ENCODE measurements around the gene GAA. TPM values are rescaled to one million over a fixed set of nuclear protein-coding genes. Genes with fewer than 3 reads are reported as not detected.

The GAA gene
- total RNA-seq, 1 donor from 2014 or later = 13.1 TPM

DNA sequence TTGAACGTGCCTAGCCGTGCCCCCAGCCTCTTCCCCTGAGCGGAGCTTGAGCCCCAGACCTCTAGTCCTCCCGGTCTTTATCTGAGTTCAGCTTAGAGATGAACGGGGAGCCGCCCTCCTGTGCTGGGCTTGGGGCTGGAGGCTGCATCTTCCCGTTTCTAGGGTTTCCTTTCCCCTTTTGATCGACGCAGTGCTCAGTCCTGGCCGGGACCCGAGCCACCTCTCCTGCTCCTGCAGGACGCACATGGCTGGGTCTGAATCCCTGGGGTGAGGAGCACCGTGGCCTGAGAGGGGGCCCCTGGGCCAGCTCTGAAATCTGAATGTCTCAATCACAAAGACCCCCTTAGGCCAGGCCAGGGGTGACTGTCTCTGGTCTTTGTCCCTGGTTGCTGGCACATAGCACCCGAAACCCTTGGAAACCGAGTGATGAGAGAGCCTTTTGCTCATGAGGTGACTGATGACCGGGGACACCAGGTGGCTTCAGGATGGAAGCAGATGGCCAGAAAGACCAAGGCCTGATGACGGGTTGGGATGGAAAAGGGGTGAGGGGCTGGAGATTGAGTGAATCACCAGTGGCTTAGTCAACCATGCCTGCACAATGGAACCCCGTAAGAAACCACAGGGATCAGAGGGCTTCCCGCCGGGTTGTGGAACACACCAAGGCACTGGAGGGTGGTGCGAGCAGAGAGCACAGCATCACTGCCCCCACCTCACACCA, 724 bp downstream of the GAA start:
- peak overlapping the region; percentile 92 for H3K4me3 Mint-ChIP-seq
- no peaks in the 10 kb centered on the region for H3K9me3 Mint-ChIP-seq
- intact Hi-C loops (cut with micrococcal nuclease) = loop anchor here (1.0 to 5.0 kb wide), 4 partner anchors 45 to 165 kb away; partner anchors contain the start of genes CCDC40 and EIF4A3
- peaks cover 4% of the 10 kb centered on the region for H3K27me3 Mint-ChIP-seq (ENCODE audit: insufficient read depth)
- DNase-seq (ENCODE audit: low spot score) = no peak
- no peaks in the 10 kb centered on the region for H3K36me3 Mint-ChIP-seq (ENCODE audit: low read depth)
- H3K4me1 Mint-ChIP-seq (ENCODE audit: low read depth) = peaks cover 26% of the 10 kb centered on the region
- H3K27ac Mint-ChIP-seq = peak overlapping the region; percentile 82

DNA sequence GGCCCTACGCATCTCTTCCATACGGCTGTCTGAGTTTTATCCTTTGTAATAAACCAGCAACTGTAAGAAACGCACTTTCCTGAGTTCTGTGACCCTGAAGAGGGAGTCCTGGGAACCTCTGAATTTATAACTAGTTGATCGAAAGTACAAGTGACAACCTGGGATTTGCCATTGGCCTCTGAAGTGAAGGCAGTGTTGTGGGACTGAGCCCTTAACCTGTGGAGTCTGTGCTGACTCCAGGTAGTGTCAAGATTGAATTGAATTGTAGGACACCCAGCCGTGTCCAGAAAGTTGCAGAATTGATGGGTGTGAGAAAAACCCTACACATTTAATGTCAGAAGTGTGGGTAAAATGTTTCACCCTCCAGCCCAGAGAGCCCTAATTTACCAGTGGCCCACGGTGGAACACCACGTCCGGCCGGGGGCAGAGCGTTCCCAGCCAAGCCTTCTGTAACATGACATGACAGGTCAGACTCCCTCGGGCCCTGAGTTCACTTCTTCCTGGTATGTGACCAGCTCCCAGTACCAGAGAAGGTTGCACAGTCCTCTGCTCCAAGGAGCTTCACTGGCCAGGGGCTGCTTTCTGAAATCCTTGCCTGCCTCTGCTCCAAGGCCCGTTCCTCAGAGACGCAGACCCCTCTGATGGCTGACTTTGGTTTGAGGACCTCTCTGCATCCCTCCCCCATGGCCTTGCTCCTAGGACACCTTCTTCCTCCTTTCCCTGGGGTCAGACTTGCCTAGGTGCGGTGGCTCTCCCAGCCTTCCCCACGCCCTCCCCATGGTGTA, 1.5 kb downstream of the GAA start:
- Mint-ChIP-seq H3K4me3 (peak overlapping the region; percentile 92), H3K36me3 (ENCODE audit: low read depth) (no peaks in the 10 kb centered on the region), H3K4me1 (ENCODE audit: low read depth) (peaks cover 26% of the 10 kb centered on the region), H3K27me3 (ENCODE audit: insufficient read depth) (peaks cover 4% of the 10 kb centered on the region), H3K9me3 (no peaks in the 10 kb centered on the region), H3K27ac (no peak overlapping the region)
- no peak for DNase-seq (ENCODE audit: low spot score)
- intact Hi-C loops (cut with micrococcal nuclease) = loop anchor here (5.0 kb wide), 1 partner anchor 164 kb away; no protein-coding TSS in a partner anchor

DNA sequence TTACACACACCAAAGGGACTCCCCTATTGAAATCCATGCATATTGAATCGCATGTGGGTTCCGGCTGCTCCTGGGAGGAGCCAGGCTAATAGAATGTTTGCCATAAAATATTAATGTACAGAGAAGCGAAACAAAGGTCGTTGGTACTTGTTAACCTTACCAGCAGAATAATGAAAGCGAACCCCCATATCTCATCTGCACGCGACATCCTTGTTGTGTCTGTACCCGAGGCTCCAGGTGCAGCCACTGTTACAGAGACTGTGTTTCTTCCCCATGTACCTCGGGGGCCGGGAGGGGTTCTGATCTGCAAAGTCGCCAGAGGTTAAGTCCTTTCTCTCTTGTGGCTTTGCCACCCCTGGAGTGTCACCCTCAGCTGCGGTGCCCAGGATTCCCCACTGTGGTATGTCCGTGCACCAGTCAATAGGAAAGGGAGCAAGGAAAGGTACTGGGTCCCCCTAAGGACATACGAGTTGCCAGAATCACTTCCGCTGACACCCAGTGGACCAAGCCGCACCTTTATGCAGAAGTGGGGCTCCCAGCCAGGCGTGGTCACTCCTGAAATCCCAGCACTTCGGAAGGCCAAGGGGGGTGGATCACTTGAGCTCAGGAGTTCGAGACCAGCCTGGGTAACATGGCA, 2.2 kb downstream of the GAA start:
- peak overlapping the region; percentile 92 for H3K4me3 Mint-ChIP-seq
- H3K27me3 Mint-ChIP-seq (ENCODE audit: insufficient read depth) = peaks cover 4% of the 10 kb centered on the region
- DNase-seq (ENCODE audit: low spot score) = no peak
- H3K36me3 Mint-ChIP-seq (ENCODE audit: low read depth) = no peaks in the 10 kb centered on the region
- no peaks in the 10 kb centered on the region for H3K9me3 Mint-ChIP-seq
- no peak overlapping the region for H3K27ac Mint-ChIP-seq
- H3K4me1 Mint-ChIP-seq (ENCODE audit: low read depth) = peaks cover 26% of the 10 kb centered on the region
- intact Hi-C loops (cut with micrococcal nuclease) = loop anchor here (5.0 kb wide), 1 partner anchor 164 kb away; no protein-coding TSS in a partner anchor

DNA sequence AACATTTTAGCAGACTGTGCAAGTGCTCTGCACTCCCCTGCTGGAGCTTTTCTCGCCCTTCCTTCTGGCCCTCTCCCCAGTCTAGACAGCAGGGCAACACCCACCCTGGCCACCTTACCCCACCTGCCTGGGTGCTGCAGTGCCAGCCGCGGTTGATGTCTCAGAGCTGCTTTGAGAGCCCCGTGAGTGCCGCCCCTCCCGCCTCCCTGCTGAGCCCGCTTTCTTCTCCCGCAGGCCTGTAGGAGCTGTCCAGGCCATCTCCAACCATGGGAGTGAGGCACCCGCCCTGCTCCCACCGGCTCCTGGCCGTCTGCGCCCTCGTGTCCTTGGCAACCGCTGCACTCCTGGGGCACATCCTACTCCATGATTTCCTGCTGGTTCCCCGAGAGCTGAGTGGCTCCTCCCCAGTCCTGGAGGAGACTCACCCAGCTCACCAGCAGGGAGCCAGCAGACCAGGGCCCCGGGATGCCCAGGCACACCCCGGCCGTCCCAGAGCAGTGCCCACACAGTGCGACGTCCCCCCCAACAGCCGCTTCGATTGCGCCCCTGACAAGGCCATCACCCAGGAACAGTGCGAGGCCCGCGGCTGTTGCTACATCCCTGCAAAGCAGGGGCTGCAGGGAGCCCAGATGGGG, 3.1 kb downstream of the GAA start:
- Mint-ChIP-seq H3K27ac (no peak overlapping the region), H3K27me3 (ENCODE audit: insufficient read depth) (peaks cover 2% of the 10 kb centered on the region), H3K4me1 (ENCODE audit: low read depth) (peaks cover 26% of the 10 kb centered on the region), H3K36me3 (ENCODE audit: low read depth) (no peaks in the 10 kb centered on the region), H3K9me3 (no peaks in the 10 kb centered on the region), H3K4me3 (no peak overlapping the region)
- intact Hi-C loops (cut with micrococcal nuclease) = loop anchor here (5.0 kb wide), 1 partner anchor 163 kb away; no protein-coding TSS in a partner anchor
- DNase-seq (ENCODE audit: low spot score) = no peak

DNA sequence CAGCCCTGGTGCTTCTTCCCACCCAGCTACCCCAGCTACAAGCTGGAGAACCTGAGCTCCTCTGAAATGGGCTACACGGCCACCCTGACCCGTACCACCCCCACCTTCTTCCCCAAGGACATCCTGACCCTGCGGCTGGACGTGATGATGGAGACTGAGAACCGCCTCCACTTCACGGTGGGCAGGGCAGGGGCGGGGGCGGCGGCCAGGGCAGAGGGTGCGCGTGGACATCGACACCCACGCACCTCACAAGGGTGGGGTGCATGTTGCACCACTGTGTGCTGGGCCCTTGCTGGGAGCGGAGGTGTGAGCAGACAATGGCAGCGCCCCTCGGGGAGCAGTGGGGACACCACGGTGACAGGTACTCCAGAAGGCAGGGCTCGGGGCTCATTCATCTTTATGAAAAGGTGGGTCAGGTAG, 3.6 kb downstream of the GAA start:
- H3K27ac Mint-ChIP-seq = no peak overlapping the region
- H3K4me1 Mint-ChIP-seq (ENCODE audit: low read depth) = peaks cover 20% of the 10 kb centered on the region
- no peak for DNase-seq (ENCODE audit: low spot score)
- H3K4me3 Mint-ChIP-seq = no peak overlapping the region
- peaks cover 2% of the 10 kb centered on the region for H3K27me3 Mint-ChIP-seq (ENCODE audit: insufficient read depth)
- intact Hi-C loops (cut with micrococcal nuclease) = loop anchor here (5.0 kb wide), 1 partner anchor 162 kb away; no protein-coding TSS in a partner anchor
- H3K36me3 Mint-ChIP-seq (ENCODE audit: low read depth) = no peaks in the 10 kb centered on the region
- H3K9me3 Mint-ChIP-seq = no peaks in the 10 kb centered on the region

DNA sequence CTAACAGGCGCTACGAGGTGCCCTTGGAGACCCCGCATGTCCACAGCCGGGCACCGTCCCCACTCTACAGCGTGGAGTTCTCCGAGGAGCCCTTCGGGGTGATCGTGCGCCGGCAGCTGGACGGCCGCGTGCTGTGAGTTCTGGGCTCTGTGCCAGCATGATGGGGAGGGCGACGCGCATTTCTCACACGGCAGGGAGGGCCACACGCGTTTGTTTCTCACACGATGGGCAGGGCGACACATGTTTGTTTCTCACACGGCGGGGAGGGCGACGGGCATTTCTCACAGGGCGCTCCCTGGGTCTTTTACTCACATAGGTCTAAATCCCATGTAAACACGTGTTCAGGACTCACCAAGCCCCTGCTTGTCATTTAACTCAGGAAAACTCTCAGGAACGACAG, 4.4 kb downstream of the GAA start:
- no peak overlapping the region for H3K4me3 Mint-ChIP-seq
- no peak for DNase-seq (ENCODE audit: low spot score)
- H3K4me1 Mint-ChIP-seq (ENCODE audit: low read depth) = peaks cover 12% of the 10 kb centered on the region

DNA sequence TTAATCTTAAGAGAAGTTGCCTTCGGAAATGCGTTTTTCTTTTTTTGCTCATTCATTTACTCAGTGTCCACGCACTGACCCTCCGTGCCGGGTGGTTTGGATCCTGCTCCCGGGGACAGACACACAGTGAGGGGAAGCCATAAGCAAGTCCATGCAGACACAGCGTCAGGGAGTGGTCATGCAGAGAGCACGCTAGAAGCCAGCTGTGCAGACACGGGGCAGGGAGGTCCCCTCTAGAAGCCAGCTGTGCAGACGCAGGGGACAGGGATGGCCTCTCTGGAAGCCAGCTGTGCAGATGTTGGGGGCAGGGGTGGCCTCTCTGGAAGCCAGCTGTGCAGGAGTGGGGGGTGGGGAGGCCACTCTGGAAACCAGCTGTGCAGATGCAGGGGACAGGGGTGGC, 4.8 kb downstream of the GAA start:
- intact Hi-C loops (cut with micrococcal nuclease) = no loop called here
- no peaks in the 10 kb centered on the region for H3K36me3 Mint-ChIP-seq (ENCODE audit: low read depth)
- H3K9me3 Mint-ChIP-seq = no peaks in the 10 kb centered on the region
- H3K4me1 Mint-ChIP-seq (ENCODE audit: low read depth) = peaks cover 9% of the 10 kb centered on the region
- no peak overlapping the region for H3K4me3 Mint-ChIP-seq
- peaks cover 2% of the 10 kb centered on the region for H3K27me3 Mint-ChIP-seq (ENCODE audit: insufficient read depth)
- DNase-seq (ENCODE audit: low spot score) = no peak
- H3K27ac Mint-ChIP-seq = no peak overlapping the region

More for the DNA sequence above, 4.4 kb downstream of the GAA start:
- intact Hi-C loops (cut with micrococcal nuclease) = no loop called here
- H3K9me3 Mint-ChIP-seq = no peaks in the 10 kb centered on the region
- peaks cover 2% of the 10 kb centered on the region for H3K27me3 Mint-ChIP-seq (ENCODE audit: insufficient read depth)
- no peaks in the 10 kb centered on the region for H3K36me3 Mint-ChIP-seq (ENCODE audit: low read depth)
- H3K27ac Mint-ChIP-seq = no peak overlapping the region

DNA sequence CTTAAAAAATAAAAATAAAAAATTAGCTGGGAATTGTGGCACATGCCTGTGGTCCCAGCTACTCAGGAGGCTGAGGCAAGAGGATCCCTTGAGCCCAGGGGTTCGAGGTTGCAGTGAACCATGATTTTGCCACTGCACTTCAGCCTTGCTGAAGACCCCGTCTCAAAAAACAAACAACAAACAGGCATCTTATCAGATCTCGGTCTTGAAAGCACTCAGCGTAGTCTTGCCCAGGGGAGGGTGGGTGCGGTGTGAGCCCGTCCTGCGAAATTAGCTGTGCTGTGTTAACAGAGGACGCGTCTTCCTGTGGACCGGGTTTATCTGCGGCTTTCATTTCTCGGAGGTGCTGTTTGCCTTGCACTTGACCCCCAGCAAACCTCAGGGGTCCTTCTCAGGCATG, 5.4 kb downstream of the GAA start:
- H3K9me3 Mint-ChIP-seq = no peaks in the 10 kb centered on the region
- intact Hi-C loops (cut with micrococcal nuclease) = no loop called here
- no peak overlapping the region for H3K4me3 Mint-ChIP-seq
- peaks cover 2% of the 10 kb centered on the region for H3K27me3 Mint-ChIP-seq (ENCODE audit: insufficient read depth)
- H3K36me3 Mint-ChIP-seq (ENCODE audit: low read depth) = no peaks in the 10 kb centered on the region
- H3K4me1 Mint-ChIP-seq (ENCODE audit: low read depth) = peaks cover 9% of the 10 kb centered on the region
- H3K27ac Mint-ChIP-seq = no peak overlapping the region
- no peak for DNase-seq (ENCODE audit: low spot score)

DNA sequence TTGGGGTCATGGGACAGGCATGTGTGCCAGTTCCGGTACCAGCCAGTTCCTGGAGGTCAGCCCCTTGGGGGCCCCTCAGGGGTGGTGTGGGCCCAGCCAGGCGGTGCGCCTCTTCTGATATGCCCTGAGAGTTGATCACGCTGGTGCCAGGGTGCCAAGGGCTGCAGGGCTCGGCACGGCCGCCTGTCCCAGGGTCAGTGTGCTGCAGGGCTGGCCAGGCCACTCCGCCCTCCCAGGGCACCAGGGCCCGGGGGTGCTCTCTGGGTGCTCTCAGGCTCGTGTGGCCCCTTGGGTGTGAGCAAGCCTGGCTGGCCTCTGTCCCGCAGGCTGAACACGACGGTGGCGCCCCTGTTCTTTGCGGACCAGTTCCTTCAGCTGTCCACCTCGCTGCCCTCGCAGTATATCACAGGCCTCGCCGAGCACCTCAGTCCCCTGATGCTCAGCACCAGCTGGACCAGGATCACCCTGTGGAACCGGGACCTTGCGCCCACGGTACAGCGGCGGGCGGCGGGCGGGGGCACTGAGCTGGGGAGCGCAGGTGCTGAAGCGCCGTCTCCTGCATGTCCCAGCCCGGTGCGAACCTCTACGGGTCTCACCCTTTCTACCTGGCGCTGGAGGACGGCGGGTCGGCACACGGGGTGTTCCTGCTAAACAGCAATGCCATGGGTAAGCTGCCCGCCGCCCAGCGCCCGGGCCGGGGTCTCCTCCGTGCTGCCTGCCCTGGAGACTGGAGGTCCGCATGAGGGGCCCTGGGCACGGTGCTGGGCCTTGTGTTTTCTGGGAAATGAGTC, 6.0 kb downstream of the GAA start:
- no peaks in the 10 kb centered on the region for H3K27me3 Mint-ChIP-seq (ENCODE audit: insufficient read depth)
- no peak for DNase-seq (ENCODE audit: low spot score)
- no peaks in the 10 kb centered on the region for H3K9me3 Mint-ChIP-seq
- intact Hi-C loops (cut with micrococcal nuclease) = no loop called here
- no peak overlapping the region for H3K27ac Mint-ChIP-seq
- H3K4me3 Mint-ChIP-seq = no peak overlapping the region
- H3K4me1 Mint-ChIP-seq (ENCODE audit: low read depth) = peaks cover 3% of the 10 kb centered on the region
- H3K36me3 Mint-ChIP-seq (ENCODE audit: low read depth) = no peaks in the 10 kb centered on the region

DNA sequence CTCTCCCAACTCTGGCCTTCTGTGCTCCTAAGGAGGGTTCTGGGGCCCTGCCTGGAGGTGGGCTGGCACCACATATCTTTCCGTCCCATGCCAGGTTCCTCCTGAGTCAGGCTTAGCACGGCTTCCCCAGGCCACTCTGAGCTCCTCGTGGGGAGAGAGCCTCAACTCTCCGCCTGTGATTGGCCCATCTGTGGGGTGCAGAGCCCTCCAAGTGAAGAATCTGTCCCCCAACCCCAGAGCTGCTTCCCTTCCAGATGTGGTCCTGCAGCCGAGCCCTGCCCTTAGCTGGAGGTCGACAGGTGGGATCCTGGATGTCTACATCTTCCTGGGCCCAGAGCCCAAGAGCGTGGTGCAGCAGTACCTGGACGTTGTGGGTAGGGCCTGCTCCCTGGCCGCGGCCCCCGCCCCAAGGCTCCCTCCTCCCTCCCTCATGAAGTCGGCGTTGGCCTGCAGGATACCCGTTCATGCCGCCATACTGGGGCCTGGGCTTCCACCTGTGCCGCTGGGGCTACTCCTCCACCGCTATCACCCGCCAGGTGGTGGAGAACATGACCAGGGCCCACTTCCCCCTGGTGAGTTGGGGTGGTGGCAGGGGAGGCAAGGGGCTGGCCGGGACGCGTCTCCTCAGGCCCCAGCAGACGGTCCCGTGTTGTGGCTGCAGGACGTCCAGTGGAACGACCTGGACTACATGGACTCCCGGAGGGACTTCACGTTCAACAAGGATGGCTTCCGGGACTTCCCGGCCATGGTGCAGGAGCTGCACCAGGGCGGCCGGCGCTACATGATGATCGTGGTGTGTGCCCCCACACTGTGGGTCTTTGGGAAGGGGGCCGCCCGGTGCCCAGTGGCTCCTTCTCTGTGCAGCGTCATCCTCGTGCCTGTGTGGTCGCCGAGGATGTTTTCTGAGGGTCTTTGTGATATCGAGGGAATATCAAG, 6.9 kb downstream of the GAA start:
- no peaks in the 10 kb centered on the region for H3K4me1 Mint-ChIP-seq (ENCODE audit: low read depth)
- no peak overlapping the region for H3K27ac Mint-ChIP-seq
- H3K4me3 Mint-ChIP-seq = no peak overlapping the region
- intact Hi-C loops (cut with micrococcal nuclease) = no loop called here
- no peaks in the 10 kb centered on the region for H3K36me3 Mint-ChIP-seq (ENCODE audit: low read depth)
- no peak for DNase-seq (ENCODE audit: low spot score)
- no peaks in the 10 kb centered on the region for H3K27me3 Mint-ChIP-seq (ENCODE audit: insufficient read depth)
- no peaks in the 10 kb centered on the region for H3K9me3 Mint-ChIP-seq

DNA sequence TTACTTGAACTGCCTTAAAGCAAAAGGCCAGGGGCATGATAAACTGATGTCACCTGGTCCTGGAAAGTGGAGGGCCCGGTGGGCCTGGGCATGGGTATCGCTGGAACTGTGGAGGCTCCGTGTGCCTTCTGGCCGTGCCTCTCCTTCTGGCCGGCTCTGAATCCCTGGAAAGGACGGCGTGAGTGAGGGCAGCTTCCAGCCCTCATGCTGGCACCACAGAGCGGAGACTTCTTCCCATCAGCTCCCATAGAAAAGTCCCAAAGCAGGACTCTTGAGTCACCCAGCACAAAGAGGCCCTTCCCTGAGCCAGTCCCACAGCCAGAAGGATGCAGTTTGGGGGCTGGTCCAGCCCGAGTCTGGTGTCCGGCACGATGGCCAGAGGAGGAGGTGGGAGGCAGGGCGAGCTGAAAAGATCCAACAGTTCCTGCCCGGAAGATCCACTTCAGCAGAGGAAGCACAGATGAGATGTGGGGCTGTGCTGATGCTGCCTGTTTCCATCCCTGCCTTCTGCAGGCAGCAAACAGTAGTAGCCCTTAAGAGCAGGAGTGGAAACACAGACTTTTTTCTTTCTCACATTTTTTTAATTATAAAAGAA, 7.8 kb downstream of the GAA start:
- intact Hi-C loops (cut with micrococcal nuclease) = no loop called here
- H3K4me3 Mint-ChIP-seq = no peak overlapping the region
- H3K27me3 Mint-ChIP-seq (ENCODE audit: insufficient read depth) = peaks cover 2% of the 10 kb centered on the region
- H3K4me1 Mint-ChIP-seq (ENCODE audit: low read depth) = no peaks in the 10 kb centered on the region
- H3K9me3 Mint-ChIP-seq = no peaks in the 10 kb centered on the region
- no peak overlapping the region for H3K27ac Mint-ChIP-seq
- DNase-seq (ENCODE audit: low spot score) = no peak
- no peaks in the 10 kb centered on the region for H3K36me3 Mint-ChIP-seq (ENCODE audit: low read depth)
